GM18505 (cell line): ENCODE measurements around the gene FOSL2.

Experiments used
- ATAC-seq: cut with Tn5 transposase; IDR thresholded peaks from one replicate; pipeline ENCODE4 v1.9.1; 2021; ENCODE audit not compliant: unreplicated experiment
- POLR2A ChIP-seq: IDR thresholded peaks from 4 replicates; pipeline ENCODE4 v1.6.1; 2011; ENCODE audit warnings: borderline replicate concordance; ENCODE audit not compliant: insufficient read depth, insufficient read length; ENCODE audit errors: extremely low read depth

The FOSL2 gene

DNA sequence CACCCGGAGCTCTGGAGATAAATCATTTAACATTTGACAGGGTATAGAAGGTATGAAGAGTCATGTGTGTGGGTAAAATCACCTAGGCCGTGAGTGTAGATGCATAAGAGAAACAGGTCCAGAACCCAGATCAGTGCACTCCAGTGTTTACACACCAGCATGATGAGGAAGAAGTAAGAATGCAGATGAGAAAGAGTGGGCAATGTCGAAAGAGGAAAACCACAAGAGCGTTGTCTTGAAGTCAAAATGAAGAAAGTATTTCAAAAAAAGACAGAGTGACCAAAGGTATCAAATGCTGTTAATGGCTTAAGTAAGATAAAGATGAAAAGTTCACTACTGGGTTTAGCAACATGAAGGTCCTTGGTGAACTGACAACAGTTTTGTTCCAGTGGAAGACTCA is 71.2 kb downstream of the FOSL2 start:
- ATAC-seq = no peak
- TF ChIP-seq POLR2A = no peak

GRCh38 chr2:28465148-28465885 is 72.7 kb downstream of the FOSL2 start:
- no peak for ATAC-seq
- TF ChIP-seq POLR2A = no peak
